ENCODE results near the gene ZMYND11.

DNA sequence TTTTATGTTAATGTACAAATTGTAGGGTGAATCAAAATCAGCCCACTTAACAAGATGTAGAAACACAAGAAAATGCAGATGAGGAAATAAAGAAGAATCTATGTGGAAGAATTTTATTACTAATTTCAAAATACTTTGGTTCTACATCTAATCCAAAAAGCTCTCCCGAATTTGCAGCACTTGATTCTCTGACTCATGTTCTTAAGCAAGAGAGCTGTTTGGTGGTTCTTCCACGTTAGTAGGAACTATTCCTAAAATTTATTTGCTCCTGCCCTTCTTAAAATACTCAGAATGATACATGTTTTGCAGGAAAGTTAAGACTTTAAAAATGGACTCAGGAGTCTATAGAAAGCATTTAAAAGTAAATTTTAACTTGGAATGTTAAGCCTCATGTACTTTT, 91.8 kb downstream of the ZMYND11 start:
- no peak for TF ChIP-seq EZH2 (IDR thresholded peaks at IDR 0.05; ENCODE audit: low read length, missing control alignments)
- TF ChIP-seq, protein P1, sequence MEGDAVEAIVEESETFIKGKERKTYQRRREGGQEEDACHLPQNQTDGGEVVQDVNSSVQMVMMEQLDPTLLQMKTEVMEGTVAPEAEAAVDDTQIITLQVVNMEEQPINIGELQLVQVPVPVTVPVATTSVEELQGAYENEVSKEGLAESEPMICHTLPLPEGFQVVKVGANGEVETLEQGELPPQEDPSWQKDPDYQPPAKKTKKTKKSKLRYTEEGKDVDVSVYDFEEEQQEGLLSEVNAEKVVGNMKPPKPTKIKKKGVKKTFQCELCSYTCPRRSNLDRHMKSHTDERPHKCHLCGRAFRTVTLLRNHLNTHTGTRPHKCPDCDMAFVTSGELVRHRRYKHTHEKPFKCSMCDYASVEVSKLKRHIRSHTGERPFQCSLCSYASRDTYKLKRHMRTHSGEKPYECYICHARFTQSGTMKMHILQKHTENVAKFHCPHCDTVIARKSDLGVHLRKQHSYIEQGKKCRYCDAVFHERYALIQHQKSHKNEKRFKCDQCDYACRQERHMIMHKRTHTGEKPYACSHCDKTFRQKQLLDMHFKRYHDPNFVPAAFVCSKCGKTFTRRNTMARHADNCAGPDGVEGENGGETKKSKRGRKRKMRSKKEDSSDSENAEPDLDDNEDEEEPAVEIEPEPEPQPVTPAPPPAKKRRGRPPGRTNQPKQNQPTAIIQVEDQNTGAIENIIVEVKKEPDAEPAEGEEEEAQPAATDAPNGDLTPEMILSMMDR (conservative IDR thresholded peaks at IDR 0.05 in 1 of 2, IDR thresholded peaks at IDR 0.05 in 1 of 2; ENCODE audit: low read depth in 1 of 2, low read length in 2 of 2), result no peak
